Activated CD4-positive, alpha-beta T cell treated with anti-CD3 and anti-CD28 coated beads, Interleukin-2, amount 50 U/mL, for 16 hours (primary cell): ENCODE results near the gene BRD3OS.
"Not testable (repeated sequence)": the region's sequence is repeated elsewhere in the genome, so short reads cannot be mapped to it uniquely, and the experiment has no call there.

ENCODE experiments used
- DNase-seq: peaks from one replicate; pipeline ENCODE4 v3.0.0-alpha.2; 2020

The BRD3OS gene

DNA sequence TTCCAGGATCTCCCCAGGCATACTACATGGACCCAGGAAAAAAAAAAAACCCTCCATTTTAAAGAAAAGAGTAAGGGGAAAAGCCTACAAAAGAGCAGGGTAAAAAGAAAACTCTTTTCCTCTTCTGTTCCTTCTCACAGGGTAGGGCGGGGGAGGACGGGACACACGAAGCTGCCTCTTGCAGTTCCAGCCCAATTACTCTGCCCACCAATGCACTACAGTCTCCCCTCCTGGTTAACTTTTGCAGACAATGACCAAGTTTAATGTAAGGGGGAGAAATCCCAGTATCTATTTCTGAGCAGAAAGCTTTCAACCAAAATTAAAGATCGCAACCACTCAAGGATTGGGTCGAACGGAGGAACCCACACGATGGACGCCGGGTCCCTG lies 41.2 kb downstream of the BRD3OS start:
- DNase-seq, result no peak

DNA sequence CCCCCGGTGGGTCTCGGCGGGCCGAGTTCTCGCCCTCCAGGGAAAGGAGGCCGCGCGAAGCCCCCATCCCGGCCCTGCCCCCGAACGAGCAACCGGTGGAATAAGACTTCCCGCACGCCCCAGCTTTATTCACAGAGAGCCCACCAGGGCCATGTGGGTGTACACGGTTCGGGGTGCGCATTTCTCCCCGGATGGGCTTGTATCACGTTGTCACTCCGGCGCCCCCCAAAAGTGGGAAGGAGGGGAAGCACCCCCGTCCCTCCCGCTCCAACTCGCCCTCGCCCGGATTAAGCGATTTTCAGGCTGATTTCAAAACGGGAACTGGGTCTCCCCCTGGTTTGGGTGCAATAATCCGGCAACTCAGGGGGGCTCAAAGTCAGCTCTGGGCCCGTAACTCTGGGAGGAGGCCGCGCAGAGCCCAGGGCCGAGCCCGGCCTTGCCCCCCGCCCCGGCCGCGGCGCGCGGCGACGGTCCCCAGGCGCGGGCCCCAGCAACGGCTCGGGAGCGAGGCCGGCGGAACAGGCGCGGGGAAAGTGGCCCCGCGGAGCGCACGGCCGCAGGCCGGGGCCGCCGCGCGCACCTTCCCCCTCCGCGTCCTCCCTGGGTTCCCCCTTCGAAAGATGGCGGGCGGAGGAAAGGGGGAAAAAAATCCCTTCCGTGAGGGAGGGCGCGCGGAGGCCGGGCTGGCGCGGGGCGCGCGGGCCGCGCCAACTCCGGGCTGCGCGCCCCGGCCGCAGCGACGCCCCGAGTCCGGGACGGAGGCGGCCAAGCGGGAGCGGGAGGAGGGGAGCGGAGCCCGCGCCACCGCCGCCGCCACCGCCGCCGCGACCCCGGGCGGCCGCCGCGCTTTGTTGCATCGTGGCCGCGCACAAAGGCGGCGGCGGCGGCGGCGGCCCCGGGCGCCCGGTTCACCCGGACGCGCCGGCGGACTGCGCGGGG lies 41.9 kb downstream of the BRD3OS start:
- peak; percentile 20 for DNase-seq

DNA sequence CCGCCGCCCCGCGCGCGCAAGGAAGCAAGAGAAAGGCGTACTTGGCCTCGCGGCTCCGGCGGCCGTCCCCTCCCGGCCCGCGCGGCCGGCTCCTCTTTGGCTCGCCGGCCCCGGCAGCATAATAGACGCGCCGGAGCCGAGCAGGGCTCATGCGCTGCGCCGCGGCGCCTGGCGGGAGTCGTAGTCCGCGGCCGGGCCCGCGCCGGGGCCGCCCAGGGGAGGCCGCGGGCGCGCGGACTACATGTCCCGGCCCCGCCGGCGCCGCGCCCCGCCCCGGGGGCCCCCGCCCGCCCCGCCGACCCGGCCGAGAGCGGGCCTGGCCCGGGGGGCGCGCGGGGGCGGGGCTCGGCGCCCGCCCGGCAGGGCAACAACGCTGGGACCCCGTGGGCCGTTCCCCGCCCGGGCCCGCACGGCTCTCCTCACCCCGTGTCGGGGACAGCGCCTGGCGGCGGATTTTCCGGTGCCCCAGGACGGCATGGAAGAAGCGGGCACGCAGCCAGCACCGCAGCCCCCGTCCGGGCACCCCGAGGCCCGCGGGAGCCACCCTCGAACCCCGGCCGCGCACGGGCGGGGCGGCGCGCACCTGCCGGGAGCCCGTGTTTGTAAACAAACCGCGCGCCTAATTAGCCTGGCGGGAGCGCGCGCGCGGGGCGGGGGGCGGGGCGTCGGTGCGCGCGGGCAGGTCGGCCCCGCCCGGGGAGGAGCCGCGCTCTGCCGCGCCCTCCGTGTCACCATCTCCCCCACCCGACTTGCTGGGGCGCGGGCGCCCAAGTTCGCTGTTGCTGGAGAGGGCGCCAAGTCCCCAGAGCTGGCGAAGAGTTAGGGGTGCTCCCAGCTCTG lies 42.8 kb downstream of the BRD3OS start, which contains the start of gene BRD3:
BRD3 (minus strand) TSS at position 123 of the 840 bp plus-strand sequence. CDS start 14,549 bp downstream, outside the sequence.
- peak; percentile 82 for DNase-seq

DNA sequence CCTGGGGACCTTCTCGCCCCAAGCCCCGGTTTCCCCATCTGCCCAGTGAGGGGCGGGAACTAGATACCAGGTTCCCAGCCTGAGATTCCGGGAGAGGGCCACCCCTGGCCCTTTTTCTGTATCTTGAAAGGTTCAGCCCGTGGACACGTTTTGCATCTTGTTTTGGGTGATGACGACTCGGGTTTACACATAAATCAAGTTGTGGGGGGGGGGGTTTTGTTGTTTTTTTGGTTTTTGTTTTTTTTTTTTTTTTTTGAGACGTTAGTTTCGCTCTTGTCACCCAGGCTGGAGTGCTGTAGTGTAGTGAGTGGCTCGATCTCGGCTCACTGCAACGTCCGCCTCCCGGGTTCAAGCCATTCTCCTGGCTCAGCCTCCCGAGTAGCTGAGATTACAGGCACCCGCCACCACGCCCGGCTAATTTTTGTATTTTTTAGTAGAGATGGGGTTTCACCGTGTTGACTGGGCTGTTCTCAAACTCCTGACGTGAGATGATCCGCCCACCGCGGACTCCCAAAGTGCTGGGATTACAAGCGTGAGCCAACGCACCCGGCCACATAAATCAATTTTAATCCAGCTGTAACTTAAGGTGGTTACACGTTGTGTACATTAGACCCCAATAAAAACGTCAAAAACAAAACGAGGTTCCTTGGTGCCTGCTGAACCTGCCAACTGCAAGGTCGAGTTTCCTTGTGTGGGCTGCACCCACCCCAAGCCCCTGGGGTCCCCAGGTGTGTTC lies 43.6 kb downstream of the BRD3OS start:
- DNase-seq, result no peak

DNA sequence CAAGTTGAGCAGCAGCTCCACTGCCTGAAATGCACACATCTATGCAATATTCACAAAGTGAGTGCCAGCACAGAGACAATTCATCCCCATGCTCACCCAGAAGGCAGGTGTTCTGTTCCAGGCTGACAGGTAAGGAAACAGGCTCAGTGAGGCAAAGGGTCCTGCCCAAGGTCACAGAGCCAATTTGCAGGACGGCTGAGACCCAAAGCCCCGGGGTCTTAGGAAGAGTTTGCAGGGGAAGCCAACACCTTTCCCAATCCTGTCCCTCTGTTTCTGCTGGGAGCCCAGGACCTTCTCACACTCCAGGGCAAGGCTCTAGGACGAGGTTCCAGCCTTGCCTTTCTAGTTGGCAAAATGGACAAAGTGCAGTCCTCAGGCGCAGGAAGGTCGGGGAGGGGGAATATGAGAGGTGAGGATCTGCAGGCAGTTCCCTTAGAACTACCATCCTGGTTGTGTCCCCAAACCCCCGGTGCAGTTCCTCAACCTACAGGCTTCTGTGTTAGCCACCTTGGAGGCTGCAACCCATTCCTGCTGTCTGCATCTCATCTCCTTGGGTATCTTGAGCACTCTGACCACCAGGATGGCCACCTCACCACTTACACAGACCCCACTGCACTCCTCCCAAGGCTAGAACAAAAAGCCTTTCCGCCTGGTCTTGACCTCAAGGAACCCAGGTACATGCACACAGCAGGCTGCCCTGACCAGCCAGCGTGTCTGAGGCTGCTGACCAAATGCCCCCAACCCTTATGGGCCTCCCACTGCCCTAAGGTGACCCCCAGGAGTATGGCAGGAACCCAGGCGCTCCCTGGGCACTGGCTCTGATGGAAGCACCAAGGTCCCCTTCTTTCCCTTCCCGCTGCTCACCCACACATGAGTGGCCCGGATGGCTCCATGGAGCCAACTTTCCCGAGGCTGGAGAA lies 44.5 kb downstream of the BRD3OS start:
- DNase-seq, result no peak

DNA sequence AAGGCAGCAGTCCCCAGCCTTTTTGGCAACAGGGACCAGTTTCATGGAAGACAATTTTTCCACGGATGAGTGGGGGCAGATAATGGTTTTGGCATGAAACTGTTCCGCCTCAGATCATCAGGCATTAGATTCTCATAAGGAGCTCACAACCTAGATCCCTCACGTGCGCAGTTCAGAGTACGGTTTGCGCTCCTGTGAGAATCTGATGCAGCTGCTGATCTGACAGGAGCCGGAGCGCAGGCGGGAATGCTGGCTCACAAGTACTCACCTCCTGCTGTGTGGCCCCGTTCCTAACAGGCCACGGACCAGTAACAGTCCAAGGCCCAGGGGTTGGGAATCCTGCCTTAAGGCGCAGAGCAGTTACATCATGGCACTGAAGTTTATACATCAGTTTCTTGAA lies 45.9 kb downstream of the BRD3OS start:
- DNase-seq, result no peak

DNA sequence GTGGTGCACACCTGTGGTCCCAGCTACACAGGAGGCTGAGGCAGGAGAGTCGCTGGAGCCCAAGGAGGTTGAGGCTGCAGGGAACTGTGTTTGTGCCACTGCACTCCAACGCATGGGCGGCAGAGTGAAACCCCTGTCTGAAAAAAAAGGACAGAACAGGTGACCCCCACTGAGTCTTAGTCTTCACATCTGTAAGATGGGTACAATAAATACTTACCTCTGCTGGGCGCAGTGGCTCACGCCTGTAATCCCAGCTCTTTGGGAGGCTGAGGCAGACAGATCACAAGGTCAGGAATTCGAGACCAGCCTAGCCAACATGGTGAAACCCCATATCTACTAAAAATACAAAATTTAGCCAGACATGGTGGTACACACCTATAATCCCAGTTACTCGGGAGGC lies 47.4 kb downstream of the BRD3OS start:
- DNase-seq, result not testable (repeated sequence)

DNA sequence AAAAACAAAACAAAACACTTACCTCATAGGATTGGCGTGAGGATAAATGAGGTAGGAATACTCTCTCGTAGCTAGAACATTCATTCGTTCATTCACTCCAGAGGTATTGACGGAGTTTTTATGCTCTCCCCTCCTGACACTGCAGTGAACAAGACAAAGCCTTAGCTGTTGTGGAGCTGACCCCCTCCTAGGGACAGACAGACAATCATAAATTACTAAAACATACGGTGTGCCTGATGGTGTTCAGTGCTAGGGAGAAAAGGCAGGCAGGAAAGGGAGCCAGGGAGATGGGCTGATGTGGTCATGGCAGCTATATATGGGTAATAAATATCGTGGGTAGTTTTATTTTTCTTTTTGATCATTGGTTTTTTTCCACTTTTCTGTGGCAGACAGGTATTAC lies 48.2 kb downstream of the BRD3OS start:
- no peak for DNase-seq

DNA sequence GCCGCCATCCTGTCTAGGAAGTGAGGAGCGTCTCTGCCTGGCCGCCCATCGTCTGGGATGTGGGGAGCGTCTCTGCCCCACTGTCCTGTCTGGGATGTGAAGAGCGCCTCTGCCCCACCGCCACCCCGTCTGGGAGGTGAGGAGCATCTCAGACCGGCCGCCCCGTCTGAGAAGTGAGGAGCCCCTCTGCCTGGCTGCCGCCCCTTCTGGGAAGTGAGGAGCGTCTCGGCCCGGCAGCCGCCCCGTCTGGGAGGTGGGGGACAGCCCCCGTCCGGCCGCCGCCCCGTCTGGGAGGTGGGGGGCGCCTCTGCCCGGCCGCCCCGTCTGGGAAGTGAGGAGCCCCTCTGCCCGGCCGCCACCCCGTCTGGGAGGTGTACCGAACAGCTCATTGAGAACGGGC lies 50.4 kb downstream of the BRD3OS start:
- DNase-seq, result not testable (repeated sequence)

DNA sequence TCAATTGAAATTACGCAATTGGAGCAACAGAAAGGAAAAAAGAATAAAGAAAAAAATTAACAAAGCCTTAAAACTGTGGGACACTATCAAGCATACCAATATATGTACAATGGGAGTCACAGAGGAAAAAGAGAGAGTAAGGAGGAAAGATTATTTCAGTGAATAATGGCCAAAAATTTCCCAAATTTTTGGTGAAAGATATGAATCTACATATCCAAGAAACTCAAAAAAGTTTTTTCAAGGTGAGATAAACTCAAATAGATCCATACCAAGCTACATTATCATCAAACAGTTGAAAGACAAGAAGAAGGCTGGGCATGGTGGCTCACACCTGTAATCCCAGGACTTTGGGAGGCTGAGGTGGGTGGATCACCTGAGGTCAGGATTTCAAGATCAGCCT lies 51.4 kb downstream of the BRD3OS start:
- no peak for DNase-seq
